Gastrocnemius medialis (tissue), 4 donors: ENCODE results near the gene WDFY2.

Source experiments
- CTCF ChIP-seq, 5 experiments: fragments of 450-650 bp in 3 of 5; fragments of 200-600 bp in 2 of 5; sonication (generic) in 2 of 5; IDR thresholded peaks in 4 of 5; conservative IDR thresholded peaks in 1 of 5; 1 replicate in 4 of 5; 2 replicates in 1 of 5; pipeline ENCODE4 v1.5.1; 2016 to 2019; ENCODE audit warnings: antibody characterized with exemption in 5 of 5, mild to moderate bottlenecking in 3 of 5, moderate library complexity in 3 of 5
- POLR2A ChIP-seq, 2 donors: fragments of 450-650 bp; IDR thresholded peaks; one replicate each; pipeline ENCODE4 v1.6.1; 2017; ENCODE audit warnings: antibody characterized with exemption in 2 of 2, mild to moderate bottlenecking in 2 of 2, moderate library complexity in 2 of 2

- TF ChIP-seq CTCF (IDR thresholded peaks at IDR 0.05 in 4 of 5, conservative IDR thresholded peaks at IDR 0.05 in 1 of 5) (no peak), POLR2A (IDR thresholded peaks at IDR 0.05) (no peak)
Measured at GRCh38 chr13:51643105-51643881, 59.0 kb downstream of the WDFY2 start.
